HG03457 (cell line): ENCODE measurements around the gene DARS1.

Experiments
- ATAC-seq: cut with Tn5 transposase; IDR thresholded peaks from one replicate; pipeline ENCODE4 v1.9.1; 2021; ENCODE audit warnings: moderate number of reproducible peaks; ENCODE audit not compliant: unreplicated experiment

Gene DARS1

GRCh38 chr2:136016427-136016826, 31.0 kb upstream of the DARS1 start:
- ATAC-seq: no peak

- no peak for ATAC-seq
Observed at GRCh38 chr2:136015699-136016098, 30.3 kb upstream of the DARS1 start.

- ATAC-seq: no peak
Observed at GRCh38 chr2:136014411-136014810, 29.0 kb upstream of the DARS1 start.

GRCh38 chr2:136013955-136014354, 28.5 kb upstream of the DARS1 start:
- ATAC-seq: no peak

GRCh38 chr2:136013136-136013685, 27.8 kb upstream of the DARS1 start:
- no peak for ATAC-seq

GRCh38 chr2:136012315-136012714, 26.9 kb upstream of the DARS1 start:
- ATAC-seq: no peak

GRCh38 chr2:136010126-136010525, 24.7 kb upstream of the DARS1 start:
- ATAC-seq: no peak

- ATAC-seq: no peak
Observed at GRCh38 chr2:136008205-136008865, 22.9 kb upstream of the DARS1 start.

- no peak for ATAC-seq
Observed at GRCh38 chr2:136006658-136007057, 21.2 kb upstream of the DARS1 start.

- ATAC-seq: peak; percentile 59
Observed at GRCh38 chr2:136005462-136006196, 20.2 kb upstream of the DARS1 start.

GRCh38 chr2:136004965-136005364, 19.5 kb upstream of the DARS1 start:
- ATAC-seq: no peak

- no peak for ATAC-seq
Observed at GRCh38 chr2:136001131-136001530, 15.7 kb upstream of the DARS1 start.

GRCh38 chr2:136000502-136000901, 15.1 kb upstream of the DARS1 start:
- ATAC-seq: peak; percentile 46

- no peak for ATAC-seq
Observed at GRCh38 chr2:135999899-136000298, 14.5 kb upstream of the DARS1 start.

GRCh38 chr2:135998879-135999278, 13.5 kb upstream of the DARS1 start:
- no peak for ATAC-seq

GRCh38 chr2:135997380-135997779, 12.0 kb upstream of the DARS1 start:
- ATAC-seq: no peak

- ATAC-seq: no peak
Observed at GRCh38 chr2:135996304-135996703, 10.9 kb upstream of the DARS1 start.

- ATAC-seq: no peak
Observed at GRCh38 chr2:135994281-135994680, 8.9 kb upstream of the DARS1 start.

- no peak for ATAC-seq
Observed at GRCh38 chr2:135993421-135993820, 8.0 kb upstream of the DARS1 start.

GRCh38 chr2:135991861-135992260, 6.4 kb upstream of the DARS1 start:
- ATAC-seq: no peak

- no peak for ATAC-seq
Observed at GRCh38 chr2:135987441-135987840, 2.0 kb upstream of the DARS1 start.

GRCh38 chr2:135986507-135986906, 1.1 kb upstream of the DARS1 start:
- no peak for ATAC-seq
